ENCODE results near the gene RTRAF. TPM values are rescaled to one million over a fixed set of nuclear protein-coding genes. Genes with fewer than 3 reads are reported as not detected.

Gene RTRAF
- total RNA-seq, 6 experiments from 2014 or later = 35.1 to 73.0 (median 55.4) TPM

DNA sequence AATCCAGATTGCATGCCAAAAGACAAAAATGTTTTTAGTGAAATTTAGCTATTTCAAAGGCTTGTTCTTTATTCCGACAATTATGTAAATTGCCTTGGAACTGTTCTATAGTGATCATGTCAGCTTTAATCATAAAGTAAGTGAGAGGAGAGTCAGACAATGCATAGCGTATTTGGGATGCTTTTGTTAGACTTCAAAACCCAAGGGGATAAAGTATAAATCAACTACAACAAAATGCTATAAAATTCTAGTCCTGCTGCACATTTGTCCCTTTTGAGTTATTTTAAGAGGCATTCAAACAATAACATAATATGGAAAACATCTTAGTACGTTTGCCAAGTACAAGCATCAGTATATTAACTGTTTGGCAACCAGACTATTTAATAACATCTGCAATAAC, 11.3 kb downstream of the RTRAF start:
- 80% methylated on average over 3 of the region's 3 CpGs for WGBS (ENCODE audit: insufficient coverage, low coverage, low lambda C conversion rate, missing lambda C conversion rate)
- no peak for ATAC-seq
- TF ChIP-seq, protein P1, sequence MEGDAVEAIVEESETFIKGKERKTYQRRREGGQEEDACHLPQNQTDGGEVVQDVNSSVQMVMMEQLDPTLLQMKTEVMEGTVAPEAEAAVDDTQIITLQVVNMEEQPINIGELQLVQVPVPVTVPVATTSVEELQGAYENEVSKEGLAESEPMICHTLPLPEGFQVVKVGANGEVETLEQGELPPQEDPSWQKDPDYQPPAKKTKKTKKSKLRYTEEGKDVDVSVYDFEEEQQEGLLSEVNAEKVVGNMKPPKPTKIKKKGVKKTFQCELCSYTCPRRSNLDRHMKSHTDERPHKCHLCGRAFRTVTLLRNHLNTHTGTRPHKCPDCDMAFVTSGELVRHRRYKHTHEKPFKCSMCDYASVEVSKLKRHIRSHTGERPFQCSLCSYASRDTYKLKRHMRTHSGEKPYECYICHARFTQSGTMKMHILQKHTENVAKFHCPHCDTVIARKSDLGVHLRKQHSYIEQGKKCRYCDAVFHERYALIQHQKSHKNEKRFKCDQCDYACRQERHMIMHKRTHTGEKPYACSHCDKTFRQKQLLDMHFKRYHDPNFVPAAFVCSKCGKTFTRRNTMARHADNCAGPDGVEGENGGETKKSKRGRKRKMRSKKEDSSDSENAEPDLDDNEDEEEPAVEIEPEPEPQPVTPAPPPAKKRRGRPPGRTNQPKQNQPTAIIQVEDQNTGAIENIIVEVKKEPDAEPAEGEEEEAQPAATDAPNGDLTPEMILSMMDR (IDR thresholded peaks at IDR 0.05) = no peak
- TF ChIP-seq POLR2A (IDR thresholded peaks at IDR 0.05) = no peak
- H3K4me3 ChIP-seq = no peak overlapping the region
- H3K27ac ChIP-seq = no peak overlapping the region
- H3K36me3 ChIP-seq = peaks cover 0 to 30% (median 19%) of the 10 kb centered on the region in 4 donors
- no peaks in the 10 kb centered on the region for H3K9me3 ChIP-seq
- intact Hi-C loops (cut with DNase I) = no loop called here
- no peaks in the 10 kb centered on the region for H3K27me3 ChIP-seq
- no peak for DNase-seq
- H3K4me1 ChIP-seq = peaks cover 0 to 20% (median 7%) of the 10 kb centered on the region in 4 donors

DNA sequence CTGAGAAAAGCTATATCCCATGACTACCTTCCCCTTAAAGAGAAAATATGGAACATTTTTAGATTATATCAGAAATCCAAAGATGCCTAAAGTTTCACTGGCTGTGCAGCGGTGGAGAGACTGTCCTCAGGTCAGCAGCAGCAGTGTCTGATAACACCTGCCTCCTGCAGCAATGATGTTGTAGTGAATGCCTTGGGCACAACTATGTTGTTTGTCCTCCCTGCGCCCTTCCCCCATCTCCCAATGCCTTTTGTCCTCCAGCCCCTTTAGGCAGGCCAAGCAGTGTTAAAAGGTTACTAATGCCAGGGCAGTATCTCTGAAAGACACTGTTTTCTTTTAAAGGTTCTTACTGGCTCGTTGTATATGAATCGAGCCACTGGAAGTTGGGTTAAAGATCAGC, 13.2 kb downstream of the RTRAF start:
- TF ChIP-seq, protein P1 (IDR thresholded peaks at IDR 0.05) = no peak
- no peak for TF ChIP-seq POLR2A (IDR thresholded peaks at IDR 0.05)
- Histone ChIP-seq H3K4me1 (peaks cover 0 to 27% (median 7%) of the 10 kb centered on the region in 4 donors), H3K27me3 (no peaks in the 10 kb centered on the region), H3K4me3 (no peak overlapping the region), H3K36me3 (peaks cover 0 to 41% (median 21%) of the 10 kb centered on the region in 4 donors), H3K27ac (peak overlapping the region in 1 of 3 donors; percentile 45), H3K9me3 (no peaks in the 10 kb centered on the region)
- DNase-seq (no peak), ATAC-seq (peak; percentile 18 to 71 (median 28))
- whole genome bisulfite sequencing (ENCODE audit: insufficient coverage, low coverage, low lambda C conversion rate, missing lambda C conversion rate) = 39% methylated on average over 3 of the region's 4 CpGs
- intact Hi-C loops (cut with DNase I) = no loop called here

DNA sequence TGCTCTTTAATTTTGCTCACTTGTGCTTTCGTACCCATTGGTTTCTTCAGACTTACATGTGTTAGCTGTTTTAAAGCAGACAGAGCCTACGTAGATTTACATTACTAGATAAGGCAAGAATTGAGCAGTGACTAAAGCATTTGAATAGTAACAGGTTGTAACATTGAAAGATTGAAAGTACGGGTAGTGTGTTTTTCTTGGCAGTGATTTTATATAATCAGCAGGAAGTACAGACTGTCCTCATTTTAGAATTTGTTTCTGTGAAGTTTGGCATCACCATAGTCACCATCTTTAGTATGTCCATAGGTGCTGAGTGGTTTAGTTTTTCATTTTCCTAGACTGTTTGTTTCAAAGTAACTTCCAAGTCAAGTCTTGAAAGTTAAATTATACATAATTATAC, 14.0 kb downstream of the RTRAF start:
- Histone ChIP-seq H3K4me3 (no peak overlapping the region), H3K27me3 (no peaks in the 10 kb centered on the region), H3K36me3 (peaks cover 0 to 42% (median 21%) of the 10 kb centered on the region in 4 donors), H3K27ac (peak overlapping the region in 2 of 3 donors; percentile 33 to 45), H3K4me1 (peaks cover 0 to 35% (median 12%) of the 10 kb centered on the region in 4 donors), H3K9me3 (no peaks in the 10 kb centered on the region)
- ATAC-seq (peak; percentile 58 to 65 (median 64)), DNase-seq (no peak)
- 42% methylated on average over 3 of the region's 3 CpGs for WGBS (ENCODE audit: insufficient coverage, low coverage, low lambda C conversion rate, missing lambda C conversion rate)
- intact Hi-C loops (cut with DNase I) = no loop called here
- TF ChIP-seq, protein P1 (IDR thresholded peaks at IDR 0.05) = no peak
- no peak for TF ChIP-seq POLR2A (IDR thresholded peaks at IDR 0.05)

DNA sequence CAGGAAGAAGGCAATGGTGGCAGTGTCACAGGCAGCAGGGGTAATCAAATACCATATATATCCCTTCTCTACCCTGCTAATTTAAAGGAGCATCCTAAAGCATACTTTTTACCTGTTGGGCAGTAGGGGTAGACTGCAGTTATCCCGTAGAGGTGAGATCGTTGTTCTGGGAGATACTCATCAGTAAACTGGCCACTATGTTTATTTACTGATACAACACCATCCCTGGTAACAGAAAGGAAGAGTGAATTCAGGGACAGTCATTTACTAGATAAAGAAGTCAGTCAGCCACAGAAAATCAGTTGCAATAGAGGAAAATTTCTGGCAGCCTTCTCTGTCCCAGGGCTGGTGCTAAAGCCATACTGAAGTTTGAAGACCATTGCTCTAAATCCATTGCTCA, 16.3 kb downstream of the RTRAF start:
- intact Hi-C loops (cut with DNase I) = no loop called here
- peaks cover 0 to 54% (median 20%) of the 10 kb centered on the region in 4 donors for H3K36me3 ChIP-seq
- no peaks in the 10 kb centered on the region for H3K27me3 ChIP-seq
- WGBS (ENCODE audit: insufficient coverage, low coverage, low lambda C conversion rate, missing lambda C conversion rate) = 52% methylated on average over 2 of the region's 2 CpGs
- no peak overlapping the region for H3K27ac ChIP-seq
- H3K9me3 ChIP-seq = no peaks in the 10 kb centered on the region
- ATAC-seq (peak in 1 of 4 donors; percentile 54), DNase-seq (no peak)
- peaks cover 0 to 37% (median 12%) of the 10 kb centered on the region in 4 donors for H3K4me1 ChIP-seq
- TF ChIP-seq POLR2A (IDR thresholded peaks at IDR 0.05) = no peak
- TF ChIP-seq, protein P1 (IDR thresholded peaks at IDR 0.05) = no peak
- H3K4me3 ChIP-seq = no peak overlapping the region

All from right lobe of liver (tissue), 6 donors.